ENCODE results near the gene ZNF474.

The ZNF474 gene

DNA sequence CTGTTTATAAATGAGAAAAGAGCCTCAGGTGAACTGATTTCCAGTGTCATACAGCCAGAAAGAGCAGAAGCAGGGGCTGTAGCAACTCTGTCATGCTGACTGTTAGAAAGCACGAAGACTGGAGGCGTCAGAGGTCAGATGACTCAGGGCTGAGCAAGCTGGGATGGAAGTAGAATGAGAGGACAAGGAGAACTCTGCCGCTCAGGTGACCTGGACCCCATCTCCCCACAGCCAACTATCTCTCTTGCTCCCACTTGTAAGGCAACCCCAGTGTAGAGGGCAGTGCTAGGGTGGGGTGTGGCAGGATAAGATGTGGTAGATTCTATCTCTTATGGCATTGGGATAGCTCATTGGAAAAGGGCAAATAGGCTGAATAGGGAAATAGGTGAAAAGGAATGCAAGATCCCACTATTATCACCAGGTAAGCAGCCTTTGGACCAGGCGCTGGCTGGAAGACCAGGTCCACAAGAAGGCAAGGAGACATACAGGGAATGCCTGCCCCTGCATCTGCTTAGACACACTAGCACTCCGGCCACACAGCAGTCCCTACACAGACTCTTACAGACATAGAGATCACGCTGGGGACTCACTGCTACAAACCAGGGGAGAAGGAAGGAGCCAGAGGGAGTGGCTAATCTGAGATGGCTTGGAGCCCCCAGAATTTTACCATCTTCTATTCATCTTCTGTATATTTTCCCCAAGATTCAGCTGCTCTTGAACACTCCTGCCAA lies 30.1 kb upstream of the ZNF474 start:
- Histone ChIP-seq H3K4me1 (ENCODE audit: control insufficient read depth in 1 of 2, insufficient read depth in 1 of 2, low read depth in 1 of 2, low read length in 1 of 2) (no peaks in the 10 kb centered on the region), H3K4me3 (ENCODE audit: low read depth in 1 of 2, low read length in 1 of 2) (no peak overlapping the region), H3K36me3 (no peaks in the 10 kb centered on the region), H3K27me3 (no peaks in the 10 kb centered on the region), H3K27ac (no peak overlapping the region), H3K9me3 (no peaks in the 10 kb centered on the region)
- TF ChIP-seq CTCF (IDR thresholded peaks at IDR 0.05), result no peak

DNA sequence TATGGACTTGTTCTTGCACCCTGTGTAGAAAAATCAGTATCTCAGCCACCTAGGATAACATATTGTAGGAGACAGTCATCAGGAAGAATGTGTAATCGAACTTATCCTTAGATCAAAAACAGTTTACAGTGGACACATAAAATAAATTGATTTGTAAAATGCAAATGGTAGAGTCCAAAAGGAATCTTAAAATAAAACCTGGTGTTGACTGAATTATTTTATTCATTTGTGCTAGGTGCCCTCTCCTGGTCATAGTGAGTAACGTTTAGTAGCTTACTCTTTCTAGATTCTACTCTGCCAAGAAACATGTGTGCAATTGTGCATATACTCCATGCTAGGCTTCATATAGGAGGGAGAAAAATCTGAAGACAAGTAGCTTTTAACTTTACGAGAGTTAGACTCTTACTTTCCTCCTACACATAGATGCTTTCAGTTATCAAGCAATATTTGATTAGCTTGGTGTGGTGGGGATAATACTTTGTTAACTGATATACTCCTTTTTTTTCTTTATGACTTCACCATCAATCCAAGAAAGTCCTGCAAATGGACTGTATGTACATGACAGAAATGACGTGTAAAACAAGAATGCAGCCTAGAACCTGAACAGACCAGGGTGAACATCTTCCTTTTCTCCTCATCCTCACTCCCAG lies 27.6 kb upstream of the ZNF474 start:
- no peak overlapping the region for H3K27ac ChIP-seq
- H3K4me1 ChIP-seq (ENCODE audit: control insufficient read depth in 1 of 2, insufficient read depth in 1 of 2, low read depth in 1 of 2, low read length in 1 of 2), result no peaks in the 10 kb centered on the region
- no peaks in the 10 kb centered on the region for H3K9me3 ChIP-seq
- H3K36me3 ChIP-seq, result no peaks in the 10 kb centered on the region
- no peak for TF ChIP-seq CTCF (IDR thresholded peaks at IDR 0.05)
- H3K4me3 ChIP-seq (ENCODE audit: low read depth in 1 of 2, low read length in 1 of 2), result no peak overlapping the region
- H3K27me3 ChIP-seq, result no peaks in the 10 kb centered on the region

DNA sequence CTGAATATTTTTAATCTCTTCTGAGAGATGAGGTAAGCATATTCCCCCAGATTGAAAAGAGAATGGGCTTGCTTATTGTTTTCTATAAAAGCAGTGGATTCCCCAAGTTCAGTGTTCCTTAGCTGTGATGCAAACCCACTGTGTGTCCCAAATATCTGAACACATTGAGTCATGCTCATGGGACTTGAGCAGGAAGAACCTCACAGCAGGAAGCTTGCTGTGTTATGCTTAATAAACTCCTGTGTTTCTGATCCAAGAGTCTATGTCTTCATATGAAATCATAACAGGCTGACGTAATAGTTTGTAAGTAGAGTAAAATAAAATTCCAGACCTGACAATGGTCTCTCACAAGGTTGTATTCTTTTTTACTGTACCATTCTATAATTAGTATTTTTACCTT lies 26.5 kb upstream of the ZNF474 start:
- TF ChIP-seq CTCF (IDR thresholded peaks at IDR 0.05), result no peak
- Histone ChIP-seq H3K36me3 (no peaks in the 10 kb centered on the region), H3K4me1 (ENCODE audit: control insufficient read depth in 1 of 2, insufficient read depth in 1 of 2, low read depth in 1 of 2, low read length in 1 of 2) (no peaks in the 10 kb centered on the region), H3K27ac (no peak overlapping the region), H3K9me3 (no peaks in the 10 kb centered on the region), H3K4me3 (ENCODE audit: low read depth in 1 of 2, low read length in 1 of 2) (no peak overlapping the region), H3K27me3 (no peaks in the 10 kb centered on the region)

DNA sequence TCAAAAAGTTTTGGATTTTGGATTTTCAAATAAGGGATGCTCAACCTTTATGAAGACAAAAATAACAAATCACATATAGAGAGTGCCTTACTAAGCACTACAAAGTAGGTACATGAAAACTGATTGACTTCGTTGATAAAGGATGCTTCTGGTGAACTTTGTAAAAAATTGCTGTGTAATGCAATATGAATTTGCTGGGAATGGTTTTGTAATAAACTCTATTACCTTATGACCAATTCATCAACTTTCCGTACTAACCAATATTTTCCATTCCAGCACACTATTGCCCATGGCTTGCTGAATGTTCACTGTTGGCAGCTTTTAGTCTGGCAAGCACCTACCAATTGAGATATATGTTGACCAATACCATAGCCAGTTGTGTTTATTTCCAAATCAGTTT lies 23.4 kb upstream of the ZNF474 start:
- Histone ChIP-seq H3K36me3 (no peaks in the 10 kb centered on the region), H3K27me3 (no peaks in the 10 kb centered on the region), H3K9me3 (no peaks in the 10 kb centered on the region), H3K4me3 (ENCODE audit: low read depth in 1 of 2, low read length in 1 of 2) (no peak overlapping the region), H3K4me1 (ENCODE audit: control insufficient read depth in 1 of 2, insufficient read depth in 1 of 2, low read depth in 1 of 2, low read length in 1 of 2) (no peaks in the 10 kb centered on the region), H3K27ac (no peak overlapping the region)
- no peak for TF ChIP-seq CTCF (IDR thresholded peaks at IDR 0.05)

- Histone ChIP-seq H3K4me1 (ENCODE audit: control insufficient read depth in 1 of 2, insufficient read depth in 1 of 2, low read depth in 1 of 2, low read length in 1 of 2) (no peaks in the 10 kb centered on the region), H3K27ac (no peak overlapping the region), H3K27me3 (no peaks in the 10 kb centered on the region), H3K4me3 (ENCODE audit: low read depth in 1 of 2, low read length in 1 of 2) (no peak overlapping the region), H3K36me3 (no peaks in the 10 kb centered on the region), H3K9me3 (no peaks in the 10 kb centered on the region)
- no peak for TF ChIP-seq CTCF (IDR thresholded peaks at IDR 0.05)
Measured at GRCh38 chr5:122107016-122107415, 22.3 kb upstream of the ZNF474 start.
